Right renal cortex interstitium (tissue), 3 donors: ENCODE measurements around the gene DNAH17. TPM values are rescaled to one million over a fixed set of nuclear protein-coding genes. Genes with fewer than 3 reads are reported as not detected.

Experiments used
- DNase-seq, 3 donors: peaks; one replicate each; pipeline ENCODE4 v3.0.0-alpha.2; 2013; ENCODE audit warnings: low read depth in 3 of 3, low spot score in 2 of 3
- polyA plus RNA-seq, 3 donors: library from polyadenylated mRNA; unstranded; fragments of 120-200 nt; gene quantifications; one replicate each; pipeline ENCODE4 v1.2.1, GENCODE V29; 2013; ENCODE audit not compliant: insufficient read length in 3 of 3

The DNAH17 gene
- polyA plus RNA-seq, 3 donors = 1.5 to 1.7 (median 1.7) TPM

GRCh38 chr17:78399693-78400144 lies 177.5 kb downstream of the DNAH17 start:
- DNase-seq = no peak

- DNase-seq = no peak
Observed at GRCh38 chr17:78399028-78399692, 178.0 kb downstream of the DNAH17 start.

GRCh38 chr17:78398390-78398789 lies 178.8 kb downstream of the DNAH17 start:
- DNase-seq = no peak

GRCh38 chr17:78397681-78398101 lies 179.5 kb downstream of the DNAH17 start:
- DNase-seq = no peak

GRCh38 chr17:78396441-78397337 lies 180.5 kb downstream of the DNAH17 start:
- DNase-seq = no peak

- DNase-seq = no peak
Observed at GRCh38 chr17:78395155-78395554, 182.0 kb downstream of the DNAH17 start.

GRCh38 chr17:78394209-78394608 lies 183.0 kb downstream of the DNAH17 start:
- DNase-seq = no peak

GRCh38 chr17:78393575-78393974 lies 183.6 kb downstream of the DNAH17 start:
- DNase-seq = no peak

- no peak for DNase-seq
Observed at GRCh38 chr17:78392295-78392694, 184.9 kb downstream of the DNAH17 start.

GRCh38 chr17:78391843-78392242 lies 185.4 kb downstream of the DNAH17 start:
- no peak for DNase-seq

GRCh38 chr17:78391051-78391431 lies 186.2 kb downstream of the DNAH17 start:
- no peak for DNase-seq

- DNase-seq = no peak
Observed at GRCh38 chr17:78390241-78391050, 186.8 kb downstream of the DNAH17 start.

- no peak for DNase-seq
Observed at GRCh38 chr17:78387977-78388941, 188.9 kb downstream of the DNAH17 start.

- no peak for DNase-seq
Observed at GRCh38 chr17:78384479-78385175, 192.6 kb downstream of the DNAH17 start.

- DNase-seq = no peak
Observed at GRCh38 chr17:78383725-78384471, 193.3 kb downstream of the DNAH17 start.

- DNase-seq = no peak
Observed at GRCh38 chr17:78381601-78382232, 195.5 kb downstream of the DNAH17 start.

GRCh38 chr17:78380370-78380769 lies 196.8 kb downstream of the DNAH17 start:
- no peak for DNase-seq

GRCh38 chr17:78379131-78379491 lies 198.1 kb downstream of the DNAH17 start:
- DNase-seq = no peak
